Measurements from ENCODE around the gene YAE1.
"Not testable (repeated sequence)": the region's sequence is repeated elsewhere in the genome, so short reads cannot be mapped to it uniquely, and the experiment has no call there.

YAE1 gene
- total RNA-seq, result 1.4 to 10.6 reads per million in 2 donors

- DNase-seq, result peak; percentile 62
Observed at GRCh38 chr7:39566023-39566921, at the start of gene YAE1. TSS of gene YAE1 (plus strand) at chr7:39566404. CDS start at chr7:39566419, 15 bp downstream.

DNA sequence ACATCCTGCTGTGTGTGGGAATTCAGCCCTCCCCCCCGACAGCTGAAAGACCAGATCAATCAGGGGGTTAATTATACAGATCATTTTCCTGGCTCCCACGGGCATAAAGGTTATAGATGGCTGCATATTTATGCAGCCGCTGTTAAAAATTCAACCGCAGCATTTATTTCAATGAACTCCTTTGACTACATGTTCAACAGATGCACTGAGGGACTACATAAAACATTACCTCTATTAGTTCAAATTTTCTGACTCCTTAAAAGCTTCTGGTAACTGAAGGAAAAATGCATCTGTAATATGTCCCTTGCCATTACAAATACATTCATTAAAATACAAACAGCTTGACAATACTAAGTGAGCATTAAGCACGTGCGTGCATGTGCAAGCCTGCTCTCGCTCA lies 49.7 kb upstream of the YAE1 start:
- no peak for DNase-seq

DNA sequence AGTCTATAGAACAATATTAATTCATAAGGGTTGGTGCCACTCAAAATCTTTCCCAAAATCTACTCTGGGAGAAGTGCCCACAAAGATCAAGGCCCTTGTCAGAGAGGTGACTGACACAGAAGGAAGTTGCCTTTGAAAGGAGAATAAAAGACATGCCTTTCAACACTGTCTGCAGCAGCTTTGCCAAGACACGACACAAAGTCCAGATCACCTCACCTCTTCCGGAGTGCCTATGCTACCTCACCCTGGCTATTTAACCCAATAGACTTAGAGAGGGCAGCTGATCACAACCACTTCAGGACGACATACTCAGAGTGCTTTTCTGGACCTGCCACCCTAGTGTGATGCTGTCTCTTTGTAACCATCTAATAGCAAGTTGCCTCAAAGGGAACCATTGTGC lies 49.0 kb upstream of the YAE1 start:
- DNase-seq, result no peak

- DNase-seq, result no peak
Observed at GRCh38 chr7:39525926-39526325, 40.3 kb upstream of the YAE1 start.

DNA sequence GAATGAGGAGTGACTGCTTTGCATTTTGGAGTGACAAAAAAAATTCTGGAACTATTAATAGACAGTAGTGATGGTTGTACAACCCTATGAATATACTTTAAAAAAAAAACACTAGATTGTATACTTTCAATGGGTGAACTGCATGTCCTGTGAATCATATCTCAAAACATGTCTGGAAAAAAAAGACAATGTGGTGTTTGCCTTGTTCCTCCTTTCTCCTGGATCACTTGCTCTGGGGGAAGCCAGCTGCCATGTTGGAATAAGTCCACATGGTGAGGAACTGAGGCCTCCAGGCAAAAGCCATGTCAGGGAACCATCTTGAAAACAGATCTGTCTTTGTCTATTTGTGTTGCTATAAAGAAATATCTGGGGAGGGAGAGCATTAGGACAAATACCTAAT lies 39.5 kb upstream of the YAE1 start:
- no peak for DNase-seq

- no peak for DNase-seq
Observed at GRCh38 chr7:39527296-39527695, 38.9 kb upstream of the YAE1 start.

DNA sequence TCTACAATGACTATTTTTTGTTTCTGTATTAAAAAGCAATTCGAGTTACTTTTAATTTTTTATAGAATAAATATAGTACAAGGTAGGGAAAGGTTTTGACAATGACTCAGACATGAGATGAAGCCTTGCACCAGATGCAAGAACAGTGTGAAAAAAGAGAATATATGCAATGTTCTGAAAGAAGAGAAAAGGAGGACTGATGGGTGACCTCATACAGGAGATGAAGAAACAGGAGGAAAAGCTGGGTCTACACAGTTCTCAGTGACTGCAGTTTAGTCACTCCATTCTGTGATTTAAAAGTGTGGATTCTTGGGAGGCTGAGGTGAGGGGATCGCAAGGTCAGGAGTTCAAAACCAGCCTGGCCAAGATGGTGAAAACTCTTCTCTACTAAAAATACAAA lies 38.3 kb upstream of the YAE1 start:
- no peak for DNase-seq

DNA sequence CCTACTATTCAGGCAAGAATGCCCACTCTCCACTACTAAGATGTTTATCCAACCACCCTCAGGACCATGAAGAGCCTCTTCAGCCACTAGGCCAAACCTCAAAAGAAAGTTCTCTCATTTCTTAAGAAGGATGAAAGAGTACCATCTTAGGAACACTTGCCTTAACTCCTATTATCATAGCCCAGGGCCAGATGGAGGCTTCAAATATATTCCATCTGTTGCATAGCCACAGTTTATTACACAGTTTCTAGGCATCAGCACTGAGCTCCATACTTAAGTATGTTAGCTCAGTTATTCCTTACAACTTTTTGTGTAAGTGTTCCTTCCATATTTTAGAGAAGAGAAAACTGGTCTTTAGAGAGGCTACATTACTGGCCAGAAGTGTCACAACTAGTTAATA lies 37.4 kb upstream of the YAE1 start:
- no peak for DNase-seq

DNA sequence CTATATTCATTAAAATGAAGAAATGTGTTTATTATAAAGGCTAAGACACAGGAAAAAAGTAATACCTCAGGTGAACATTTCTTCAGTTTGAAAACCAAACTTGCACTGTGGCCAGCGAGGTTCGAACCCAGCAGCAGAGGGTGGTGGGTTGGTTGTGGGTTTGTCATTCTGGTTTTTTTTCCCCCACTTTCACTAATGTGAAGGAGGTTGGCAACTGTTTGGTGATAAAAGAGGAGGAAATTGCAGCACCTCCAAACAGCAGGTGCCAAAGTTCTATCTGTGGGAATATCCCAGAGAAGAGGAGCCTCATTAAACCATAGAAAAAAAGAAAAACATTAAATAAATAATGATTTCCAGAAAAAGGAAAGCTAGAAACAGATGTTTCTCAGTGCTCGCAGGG lies 36.6 kb upstream of the YAE1 start:
- no peak for DNase-seq

DNA sequence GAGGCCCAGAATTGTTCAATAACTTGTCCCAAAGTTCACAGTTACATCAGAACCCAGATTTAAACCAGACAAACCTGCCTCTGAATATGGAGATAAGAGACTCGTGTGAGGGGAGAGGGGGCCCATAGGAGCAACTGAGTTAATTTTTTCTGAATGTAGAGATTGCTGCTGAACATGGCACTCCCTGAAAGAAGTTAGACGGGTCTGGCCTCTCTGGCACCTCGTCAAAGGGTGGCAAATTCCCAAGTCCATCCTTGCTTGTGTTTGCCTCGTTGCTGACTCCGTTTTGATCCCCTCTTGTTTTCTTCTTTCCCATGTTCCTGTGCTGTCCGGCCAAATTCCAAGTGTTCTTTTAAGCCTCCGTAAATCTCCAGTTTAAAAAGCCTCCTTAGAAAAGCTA lies 35.2 kb upstream of the YAE1 start:
- no peak for DNase-seq

DNA sequence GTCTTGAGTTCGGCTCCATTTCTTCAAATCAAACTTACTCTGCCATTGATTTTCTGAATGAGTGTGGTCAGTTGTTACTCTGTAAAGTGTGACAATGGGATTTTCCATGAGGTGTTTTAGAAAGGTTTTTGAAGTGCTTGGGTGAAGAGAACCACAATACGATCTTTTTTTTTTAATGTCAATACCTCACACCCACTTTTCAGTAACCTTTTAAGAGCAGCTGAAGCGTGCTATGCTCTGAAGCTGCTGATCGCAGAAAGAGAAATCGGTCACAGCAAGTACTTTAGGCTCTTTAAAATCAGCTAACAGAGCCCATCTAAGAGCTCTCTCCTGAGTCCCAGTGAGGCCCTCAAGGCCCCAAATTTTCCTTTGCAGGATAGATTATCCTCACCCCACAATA lies 34.4 kb upstream of the YAE1 start:
- no peak for DNase-seq

GRCh38 chr7:39532832-39533231 lies 33.4 kb upstream of the YAE1 start:
- no peak for DNase-seq

GRCh38 chr7:39534599-39534998 lies 31.6 kb upstream of the YAE1 start:
- no peak for DNase-seq

DNA sequence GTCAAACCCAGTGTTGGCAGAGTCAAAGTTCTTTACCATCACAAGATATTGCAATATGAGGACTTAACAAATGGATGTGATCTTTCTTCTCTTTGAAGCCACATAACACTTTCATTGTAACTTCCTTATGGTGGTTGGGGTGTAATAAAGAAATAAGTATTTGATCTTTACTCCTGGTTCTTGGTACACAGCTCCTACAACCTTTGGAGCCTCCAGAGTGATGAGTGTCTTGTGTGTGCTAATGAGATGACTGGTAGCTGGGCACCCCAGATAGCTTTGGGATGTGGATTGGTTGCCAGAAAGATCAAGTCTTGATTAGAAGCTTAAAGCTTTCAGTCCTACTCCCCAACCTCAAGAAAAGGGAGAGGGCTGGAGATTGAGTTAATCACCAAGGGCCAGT lies 31.1 kb upstream of the YAE1 start:
- no peak for DNase-seq

- no peak for DNase-seq
Observed at GRCh38 chr7:39535720-39536119, 30.5 kb upstream of the YAE1 start.

- DNase-seq, result no peak
Observed at GRCh38 chr7:39536951-39537350, 29.3 kb upstream of the YAE1 start.

GRCh38 chr7:39539816-39540215 lies 26.4 kb upstream of the YAE1 start:
- DNase-seq, result no peak

DNA sequence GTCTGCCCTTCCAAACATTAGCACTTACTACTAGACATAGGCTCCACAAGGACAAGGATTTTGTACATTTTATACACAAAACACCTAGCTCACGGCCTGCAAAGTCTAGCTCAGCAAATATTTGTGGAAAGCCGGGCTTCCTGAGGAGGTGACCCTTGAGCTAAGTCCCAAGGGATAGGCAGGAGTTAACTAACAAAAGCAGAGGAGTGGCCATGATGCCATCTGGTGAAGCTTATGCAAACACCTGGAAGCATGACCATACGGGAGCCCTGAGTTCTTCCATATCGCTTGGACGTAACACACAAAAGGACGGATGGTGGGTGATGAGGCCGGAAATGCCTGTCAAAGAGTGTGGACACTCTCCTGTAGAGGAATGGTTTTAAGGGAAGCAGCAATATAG lies 25.9 kb upstream of the YAE1 start:
- DNase-seq, result no peak

DNA sequence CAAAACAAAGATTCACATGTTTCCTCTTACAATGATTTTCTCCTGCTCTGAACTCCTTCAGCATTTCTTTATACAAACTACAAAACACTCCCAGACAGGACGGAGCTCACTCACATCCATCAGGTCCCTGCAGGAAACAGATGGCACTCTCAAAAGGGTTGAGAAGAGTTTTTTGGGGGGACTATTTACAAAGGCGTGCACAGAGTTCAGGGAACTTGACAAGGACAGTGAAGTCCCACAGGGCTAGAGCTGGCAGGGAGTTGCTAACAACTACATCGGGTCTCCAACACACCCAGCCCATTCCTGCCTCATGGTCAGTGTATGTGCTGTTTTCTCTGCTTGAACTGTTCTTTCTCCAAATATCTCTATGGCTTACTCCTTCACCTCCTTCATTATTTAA lies 24.7 kb upstream of the YAE1 start:
- DNase-seq, result no peak

DNA sequence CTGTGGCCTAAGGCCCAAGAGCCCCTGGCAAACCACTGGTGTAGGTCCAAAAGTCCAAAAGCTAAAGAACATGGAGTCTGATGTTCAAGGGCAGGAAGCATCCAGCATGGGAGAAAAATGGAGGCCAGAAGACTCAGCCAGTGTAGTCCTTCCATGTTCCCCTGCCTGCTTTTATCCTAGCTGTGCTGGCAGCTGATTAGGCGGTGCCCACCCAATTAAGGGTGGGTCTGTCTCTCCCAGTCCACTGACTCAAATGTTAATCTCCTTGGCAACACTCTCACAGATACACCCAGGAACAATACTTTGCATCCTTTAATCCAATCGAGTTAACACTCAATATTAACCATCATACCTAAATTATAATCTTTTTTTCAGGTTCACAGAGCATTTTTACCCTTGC lies 21.4 kb upstream of the YAE1 start:
- DNase-seq, result not testable (repeated sequence)

DNA sequence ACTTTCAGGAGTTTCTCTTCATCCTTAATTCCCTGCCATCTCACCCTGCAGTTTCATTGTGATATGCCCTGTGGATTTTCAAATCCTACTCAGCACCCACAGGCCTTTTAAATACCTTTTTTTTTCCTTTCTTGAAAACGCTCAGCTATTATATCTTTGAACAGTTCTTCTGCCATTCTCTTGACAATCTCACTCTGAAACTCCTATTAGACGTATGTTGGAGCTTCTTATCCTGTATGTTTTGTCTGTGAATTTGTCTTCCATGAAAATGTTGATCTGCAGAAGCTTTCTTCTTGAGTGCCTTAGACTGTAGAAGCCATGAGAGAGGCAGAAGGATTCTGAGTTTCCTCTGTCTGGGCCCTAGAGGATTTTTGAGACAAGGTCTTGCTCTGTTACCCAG lies 18.9 kb upstream of the YAE1 start:
- DNase-seq, result no peak

GRCh38 chr7:39550411-39550810 lies 15.8 kb upstream of the YAE1 start:
- no peak for DNase-seq

DNA sequence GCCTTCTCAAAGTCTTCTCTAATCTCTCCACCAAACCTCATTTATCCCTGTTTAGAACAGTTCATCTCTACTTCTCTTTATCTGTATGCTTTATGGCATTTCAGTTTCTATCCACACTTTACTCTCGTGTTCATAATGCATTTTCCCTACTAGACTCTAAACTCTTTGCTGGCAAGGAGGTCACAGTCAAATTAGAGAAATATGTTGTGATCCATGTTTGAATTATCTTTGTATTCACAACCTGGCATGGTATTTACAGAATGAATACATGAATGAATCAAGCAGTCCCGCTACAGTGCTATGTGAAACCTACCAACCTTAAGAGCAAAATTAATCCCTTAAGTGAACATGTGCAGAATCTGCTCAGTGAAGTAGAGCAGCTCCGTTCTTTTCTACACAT lies 12.8 kb upstream of the YAE1 start:
- no peak for DNase-seq

DNA sequence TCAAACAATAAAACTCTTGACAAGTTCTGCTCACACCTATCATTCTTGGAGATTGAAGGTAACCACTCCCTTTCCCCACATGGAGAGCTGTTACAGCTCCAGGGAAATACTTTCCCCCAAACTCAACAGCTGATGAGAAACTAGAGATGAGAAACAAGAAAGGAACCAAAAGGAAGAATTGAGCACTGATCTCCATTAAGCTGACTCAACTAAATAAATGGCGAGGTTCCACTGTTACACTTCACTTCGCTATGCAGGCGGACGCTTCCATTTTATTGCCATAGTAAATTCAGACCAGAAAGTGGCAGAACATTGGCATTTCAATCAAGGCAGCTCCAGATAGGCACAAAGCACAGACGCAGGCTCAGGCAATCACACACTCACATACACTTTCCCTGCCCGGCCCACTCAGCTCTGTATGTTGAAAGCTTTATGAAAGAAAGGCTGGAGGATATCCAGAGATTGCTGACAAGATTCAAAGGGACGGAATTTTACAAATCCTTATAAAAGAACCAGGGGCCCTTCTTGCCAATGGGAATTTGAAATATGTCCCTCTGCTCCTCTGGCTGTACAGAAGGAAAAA lies 11.5 kb upstream of the YAE1 start:
- DNase-seq, result no peak

- no peak for DNase-seq
Observed at GRCh38 chr7:39557222-39557621, 9.0 kb upstream of the YAE1 start.
